Activated naive CD8-positive, alpha-beta T cell treated with anti-CD3 and anti-CD28 coated beads, Interleukin-2, amount 50 U/mL, for 16 hours (primary cell): ENCODE data around the gene SCML1.

ENCODE experiments used
- DNase-seq: peaks from one replicate; pipeline ENCODE4 v3.0.0-alpha.2; 2020; ENCODE audit warnings: low read depth, low spot score

The SCML1 gene

DNA sequence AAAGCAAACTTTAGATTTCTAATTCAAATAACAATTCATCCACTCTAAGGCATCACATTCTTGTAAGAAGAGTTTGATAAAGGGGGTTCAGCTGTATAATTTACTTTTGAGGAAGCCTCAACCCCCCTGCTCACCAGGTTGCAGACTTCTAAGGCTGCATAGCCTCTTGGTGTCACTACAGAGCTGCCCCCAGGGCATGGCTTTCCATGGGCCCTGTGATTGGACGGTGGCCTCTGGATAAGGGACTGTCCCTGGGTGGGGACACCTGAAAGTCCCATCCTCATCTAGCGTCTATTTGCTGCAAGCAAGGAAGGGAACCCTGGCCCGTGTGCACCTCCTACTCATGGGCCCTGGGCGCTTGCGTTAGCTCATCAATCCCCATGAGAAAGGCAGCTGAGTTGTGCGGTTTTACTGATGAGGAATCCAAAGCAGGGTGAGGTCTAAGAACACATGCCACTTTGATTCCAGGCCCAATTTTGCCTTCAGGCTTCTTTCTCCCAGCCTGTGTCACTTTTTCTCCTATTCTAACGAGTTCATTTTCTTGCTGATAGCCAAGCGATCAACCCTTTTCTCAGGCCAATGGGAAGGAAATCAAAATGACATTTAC lies 51.8 kb downstream of the SCML1 start:
- DNase-seq: no peak

DNA sequence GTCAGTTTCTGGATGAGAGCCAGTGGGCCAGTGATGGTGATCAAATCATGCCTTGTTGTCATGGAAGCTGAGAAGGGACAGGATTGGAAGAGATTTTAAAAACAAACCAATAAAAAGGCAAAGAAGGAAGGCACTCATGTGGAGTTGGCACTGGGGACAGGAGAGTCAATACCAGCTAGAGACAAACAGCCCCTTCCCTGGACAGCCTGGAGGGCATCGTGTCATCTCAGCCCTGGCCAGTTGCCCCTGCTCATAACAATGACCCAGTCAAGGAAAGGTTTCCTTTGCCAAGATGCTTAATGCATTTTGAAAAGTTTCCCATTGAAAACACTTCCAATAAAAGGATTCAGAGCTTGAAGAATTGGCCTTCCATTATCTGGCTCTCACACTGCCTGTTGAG lies 55.5 kb downstream of the SCML1 start:
- no peak for DNase-seq

DNA sequence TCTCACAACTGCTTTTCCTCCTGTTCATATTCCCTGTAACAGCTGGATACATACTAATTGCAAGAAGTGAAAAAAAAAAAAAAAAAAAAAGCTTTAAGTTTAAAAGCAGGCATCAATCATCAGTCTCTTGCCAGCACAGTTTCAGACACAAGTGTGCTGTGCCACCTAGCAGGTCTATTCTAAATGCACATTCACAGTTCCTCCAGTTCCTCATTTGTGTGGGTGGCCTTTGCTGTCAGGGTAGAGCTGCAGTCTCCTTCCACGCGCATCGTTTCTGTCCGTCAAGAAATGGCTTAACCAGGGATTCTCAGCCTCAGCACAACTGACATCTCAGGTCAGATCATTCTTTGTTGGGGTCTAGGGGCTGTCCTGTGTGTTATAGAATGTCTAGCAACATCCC lies 61.6 kb downstream of the SCML1 start:
- no peak for DNase-seq

- DNase-seq: no peak
Measured at GRCh38 chrX:17801431-17801830, 64.1 kb downstream of the SCML1 start.

DNA sequence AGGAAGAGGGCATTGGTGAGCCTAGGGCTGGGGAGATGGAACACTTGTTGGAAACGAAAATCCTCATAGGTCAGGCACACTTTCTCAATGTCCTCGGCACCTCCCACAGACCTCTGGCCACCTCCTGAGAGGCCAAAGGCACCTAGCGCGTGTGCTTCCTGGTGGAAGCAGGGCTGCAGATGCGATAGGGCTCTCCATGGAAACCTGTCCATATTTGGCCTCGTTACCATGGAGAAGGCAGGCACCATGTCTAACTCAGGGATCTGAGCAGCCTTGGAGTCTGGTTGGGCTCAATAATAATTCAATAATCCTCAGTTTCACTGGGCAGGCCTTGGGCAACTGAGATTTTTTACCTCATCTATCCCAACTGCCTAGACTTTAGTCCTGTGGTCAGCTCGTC lies 65.5 kb downstream of the SCML1 start:
- DNase-seq: no peak

- DNase-seq: no peak
Measured at GRCh38 chrX:17803449-17803848, 66.2 kb downstream of the SCML1 start.
